GM12892 (cell line): ENCODE results near the gene LRRFIP1.
"Not testable (repeated sequence)": the region's sequence is repeated elsewhere in the genome, so short reads cannot be mapped to it uniquely, and the experiment has no call there.

ENCODE experiments used
- DNase-seq: peaks from one replicate; pipeline ENCODE4 v3.0.0; 2011; ENCODE audit not compliant: insufficient read length
- FAIRE-seq: peaks from 2 replicates; lab custom pipeline; 2011; peaks lifted over from hg19 to GRCh38; lab: Jason Lieb, UNC
- POLR2A ChIP-seq: IDR thresholded peaks from 2 replicates; pipeline ENCODE4 v1.6.1; 2011; ENCODE audit warnings: low read depth, low read length, control low read depth
- POLR2AphosphoS5 ChIP-seq: IDR thresholded peaks from 2 replicates; pipeline ENCODE4 v1.6.1; 2011; ENCODE audit warnings: low read depth, low read length, control low read depth
- TAF1 ChIP-seq: IDR thresholded peaks from 2 replicates; pipeline ENCODE4 v1.6.1; 2011; ENCODE audit warnings: low read depth, mild to moderate bottlenecking, control low read depth, low read length, borderline replicate concordance

LRRFIP1 gene

DNA sequence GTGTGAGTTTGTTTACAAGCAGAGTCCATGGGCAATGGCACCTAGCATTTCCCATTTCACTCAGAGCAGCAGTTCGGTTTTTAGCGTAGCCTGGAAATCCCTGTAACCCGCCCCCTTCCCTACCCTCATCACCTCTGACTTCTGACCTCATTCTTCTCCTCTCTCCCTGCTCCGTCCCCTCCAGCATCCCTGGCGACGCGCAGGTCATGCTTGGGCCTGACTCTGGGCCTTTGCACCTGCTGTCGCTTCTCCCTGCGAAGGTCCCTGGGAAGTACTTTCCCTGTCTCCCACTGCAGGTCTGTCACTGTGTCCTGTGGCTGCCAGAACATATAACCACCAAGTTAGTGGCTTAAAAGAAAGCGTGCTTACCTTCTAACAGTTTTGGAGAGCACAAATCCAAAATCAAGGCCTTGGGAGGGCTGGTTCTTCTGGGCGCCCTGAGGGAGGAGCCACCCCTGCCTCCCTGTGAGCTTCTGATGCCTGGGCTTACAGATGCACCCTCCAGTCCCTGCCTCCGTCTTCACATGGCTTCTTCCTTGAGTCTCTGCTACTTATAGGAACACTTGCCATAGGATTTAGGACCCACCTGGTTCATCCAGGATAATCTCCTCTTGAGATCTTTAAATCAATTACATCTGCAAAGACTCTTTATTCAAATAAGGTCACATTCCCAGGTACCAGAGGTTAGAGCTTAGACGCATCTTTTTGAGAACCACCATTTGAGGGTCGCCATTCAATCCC, 28.7 kb upstream of the LRRFIP1 start:
- TF ChIP-seq POLR2A (no peak), POLR2AphosphoS5 (no peak), TAF1 (no peak)
- FAIRE-seq (no peak), DNase-seq (no peak)

DNA sequence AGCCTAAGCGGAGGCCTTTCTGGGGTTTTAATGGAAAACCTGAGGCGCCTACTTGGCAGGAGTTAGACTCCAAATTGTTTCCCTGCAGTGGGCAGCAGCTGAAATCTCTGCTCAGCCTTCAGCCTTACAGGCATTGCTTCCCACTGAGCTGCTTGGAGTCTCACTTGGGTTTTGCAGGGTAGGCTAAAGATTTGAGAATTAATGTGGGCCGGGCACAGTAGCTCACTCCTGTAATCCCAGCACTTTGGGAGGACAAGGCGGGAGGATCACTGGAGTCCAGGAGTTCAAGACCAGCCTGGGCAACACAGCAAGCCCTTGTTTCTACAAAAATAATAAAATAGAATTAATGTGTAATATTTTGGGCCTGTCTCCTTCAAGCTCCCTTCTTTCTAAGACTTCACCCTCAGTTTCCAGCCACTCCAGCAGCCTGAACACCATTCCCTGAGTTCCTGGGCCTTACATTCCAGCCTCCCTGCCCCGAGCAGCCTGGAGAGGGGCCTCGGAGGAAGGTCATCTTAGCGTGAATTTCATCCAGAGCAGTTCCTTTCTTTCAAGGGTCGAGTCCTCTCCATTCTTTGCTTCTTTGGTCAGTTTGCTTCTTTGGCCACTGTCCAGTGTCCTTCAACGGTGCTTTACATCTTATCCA, 27.8 kb upstream of the LRRFIP1 start:
- DNase-seq: no peak
- peak; percentile 46 for FAIRE-seq
- TF ChIP-seq POLR2AphosphoS5 (no peak), POLR2A (no peak)

DNA sequence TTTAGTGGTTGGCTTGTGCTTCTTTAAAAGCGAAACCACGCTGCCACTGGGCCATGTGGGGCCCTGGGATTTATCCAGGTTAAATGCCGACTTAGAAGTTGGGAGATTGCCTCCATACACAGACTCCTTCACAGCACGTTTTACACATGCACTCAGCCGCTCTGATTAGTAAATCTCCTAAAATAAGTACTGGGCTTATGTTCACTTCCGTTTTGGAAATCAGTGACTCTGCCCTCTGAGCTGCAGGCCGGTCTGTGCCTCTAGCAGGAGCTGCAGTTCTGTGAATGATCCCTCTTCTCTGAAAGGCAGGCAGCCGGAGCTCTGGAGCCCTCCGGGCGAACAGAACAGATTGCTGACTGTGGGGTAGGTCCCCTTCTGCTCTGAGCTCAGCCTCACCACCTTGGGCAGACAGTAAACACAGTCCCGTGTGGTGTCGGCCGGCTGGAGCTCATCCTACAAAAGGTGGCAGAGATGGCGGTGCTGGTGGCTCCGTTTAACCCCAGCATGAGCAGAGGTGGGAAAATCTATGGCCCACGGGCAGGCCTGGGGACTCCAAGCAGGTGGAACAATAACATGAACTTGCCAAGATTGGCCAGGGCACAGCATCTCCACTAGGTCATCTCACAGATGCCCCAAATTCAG, 27.1 kb upstream of the LRRFIP1 start:
- FAIRE-seq: no peak
- DNase-seq: no peak
- TF ChIP-seq POLR2AphosphoS5 (no peak), POLR2A (no peak), TAF1 (no peak)

DNA sequence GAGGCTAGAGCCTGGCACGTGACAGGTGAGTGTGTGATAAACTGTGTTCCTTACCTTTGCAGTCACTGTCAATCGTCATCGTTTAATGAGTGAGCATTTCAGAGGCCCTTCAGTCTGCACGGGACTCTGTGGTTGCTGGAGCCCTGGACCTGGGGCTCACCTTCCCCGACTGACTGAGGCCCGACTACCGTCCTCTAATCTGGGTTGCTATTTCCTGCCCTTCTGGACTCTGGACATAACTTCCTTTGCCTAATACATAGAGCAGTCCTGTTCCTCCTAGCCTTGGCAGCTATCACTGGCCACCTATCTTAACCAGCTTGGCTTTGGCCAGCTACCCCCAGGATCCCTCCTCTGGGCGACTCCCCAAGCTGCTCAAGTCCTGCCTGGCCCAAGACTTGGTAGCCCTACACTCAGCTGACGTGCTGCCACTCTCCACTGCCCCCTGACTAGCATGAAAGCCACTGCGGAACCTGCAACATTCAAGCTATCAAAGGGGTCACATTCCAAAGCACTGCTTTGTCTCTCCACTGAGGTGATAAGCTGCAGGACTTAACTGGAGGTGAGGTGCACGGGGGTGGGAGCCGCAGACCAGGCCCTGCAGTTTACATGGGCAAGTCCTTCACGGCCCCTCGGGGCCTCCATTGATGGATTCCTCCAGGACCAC, 25.8 kb upstream of the LRRFIP1 start:
- TF ChIP-seq POLR2A (no peak), TAF1 (no peak), POLR2AphosphoS5 (no peak)
- FAIRE-seq (no peak), DNase-seq (no peak)

DNA sequence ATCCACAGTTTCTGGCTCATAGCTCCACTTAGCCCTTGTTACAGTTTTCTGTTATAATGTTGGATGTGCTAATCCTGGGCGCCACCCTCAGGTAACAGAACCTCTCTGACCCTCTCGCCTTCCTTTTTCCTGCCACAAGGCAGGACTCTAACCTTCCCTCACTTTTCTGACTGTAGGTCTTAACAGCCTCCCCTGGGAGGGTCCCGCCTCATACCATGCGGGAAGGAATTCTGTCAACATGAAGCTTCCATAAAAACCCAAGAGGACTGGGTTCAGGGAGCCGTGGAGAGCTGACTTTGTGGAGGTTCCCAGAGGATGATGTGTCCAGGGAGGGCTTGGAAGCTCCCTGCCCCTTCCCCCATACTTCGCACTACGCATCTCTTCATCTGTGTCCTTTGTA, 25.0 kb upstream of the LRRFIP1 start:
- no peak for FAIRE-seq
- TF ChIP-seq POLR2AphosphoS5 (no peak), TAF1 (no peak), POLR2A (no peak)

DNA sequence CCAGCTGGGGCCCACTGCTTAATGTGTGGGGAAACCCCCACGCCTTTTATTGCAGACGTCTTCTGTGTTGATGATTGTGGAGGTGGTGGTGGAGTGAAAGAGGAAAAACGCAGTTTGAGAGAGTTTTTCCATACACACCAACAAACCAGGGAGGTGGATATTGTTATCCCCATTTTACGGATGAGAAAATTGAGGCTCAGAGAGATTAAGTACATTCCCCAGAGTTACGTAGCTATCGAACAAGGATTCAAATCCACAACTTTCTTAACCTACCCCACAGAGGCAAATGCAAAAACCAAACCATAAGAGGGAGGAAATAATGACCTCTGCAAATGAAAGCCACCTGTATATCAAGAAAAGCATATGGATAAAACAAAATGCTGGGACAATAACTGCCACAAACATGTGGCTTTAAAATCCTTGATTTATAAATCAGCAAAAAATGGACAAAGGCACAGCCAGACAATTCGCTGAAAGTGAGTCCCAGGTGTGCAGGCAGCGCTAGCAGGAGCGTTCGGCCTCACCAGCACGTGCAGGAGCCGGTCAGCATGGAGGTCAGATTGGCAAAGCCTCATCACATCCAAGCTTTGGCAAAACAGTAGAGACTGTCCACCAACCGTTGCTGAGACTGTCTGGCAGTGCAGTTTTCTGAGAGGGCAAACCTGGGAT, 24.2 kb upstream of the LRRFIP1 start:
- no peak for TF ChIP-seq POLR2AphosphoS5
- TF ChIP-seq POLR2A: no peak
- no peak for TF ChIP-seq TAF1
- DNase-seq (no peak), FAIRE-seq (no peak)

More for the DNA sequence above, 25.0 kb upstream of the LRRFIP1 start:
- no peak for DNase-seq

DNA sequence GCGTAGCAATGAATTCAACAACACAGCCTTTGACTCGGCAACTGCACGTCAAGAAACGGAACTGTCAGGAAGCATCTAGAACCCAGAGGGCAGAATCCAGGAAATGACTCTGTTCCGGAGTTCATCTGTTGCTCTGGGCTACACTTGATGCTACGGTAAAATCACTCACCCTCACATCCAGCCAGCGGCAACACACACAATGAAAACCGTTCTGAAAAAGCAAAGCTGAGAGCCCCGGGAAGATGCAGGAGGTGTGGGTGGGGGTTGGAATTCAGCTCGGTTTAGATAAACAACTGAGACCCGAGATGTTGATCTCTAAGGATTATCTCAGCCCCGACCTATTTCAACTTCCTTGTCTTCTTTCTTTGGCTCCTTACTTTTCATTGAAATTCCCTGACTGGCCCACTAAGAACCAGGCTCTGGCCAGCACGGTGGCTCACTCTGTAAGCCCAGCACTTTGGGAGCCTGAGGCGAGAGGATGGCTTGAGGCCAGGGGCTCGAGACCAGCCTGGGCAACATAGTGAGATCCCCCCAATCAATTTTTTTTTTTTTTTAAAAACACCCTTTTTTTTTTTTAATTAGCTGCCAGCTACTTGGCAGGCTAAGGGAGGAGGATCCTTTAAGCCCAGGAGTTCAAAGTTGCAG, 23.5 kb upstream of the LRRFIP1 start:
- TF ChIP-seq TAF1 (no peak), POLR2AphosphoS5 (no peak), POLR2A (no peak)
- FAIRE-seq (peak; percentile 64), DNase-seq (peak; percentile 44)

DNA sequence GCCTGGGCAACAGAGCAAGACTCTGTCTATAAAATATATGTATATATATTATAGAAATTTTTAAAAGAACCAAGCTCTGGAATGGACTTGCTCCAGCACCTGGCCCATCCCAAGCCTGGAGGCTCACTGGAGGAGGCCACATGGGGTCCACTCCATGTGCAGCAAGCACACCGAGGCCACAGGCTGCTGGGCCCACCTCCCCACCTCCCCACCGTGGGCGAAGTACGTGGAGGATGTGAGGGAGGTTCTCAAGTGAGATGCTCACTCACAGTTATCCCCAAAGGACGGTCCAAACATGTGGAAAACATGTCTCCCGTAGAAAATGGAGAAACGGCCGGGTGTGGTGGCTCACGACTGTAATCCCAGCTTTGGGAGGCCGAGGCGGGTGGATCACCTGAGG, 23.0 kb upstream of the LRRFIP1 start:
- FAIRE-seq (no peak), DNase-seq (no peak)
- TF ChIP-seq TAF1 (no peak), POLR2AphosphoS5 (no peak), POLR2A (no peak)

DNA sequence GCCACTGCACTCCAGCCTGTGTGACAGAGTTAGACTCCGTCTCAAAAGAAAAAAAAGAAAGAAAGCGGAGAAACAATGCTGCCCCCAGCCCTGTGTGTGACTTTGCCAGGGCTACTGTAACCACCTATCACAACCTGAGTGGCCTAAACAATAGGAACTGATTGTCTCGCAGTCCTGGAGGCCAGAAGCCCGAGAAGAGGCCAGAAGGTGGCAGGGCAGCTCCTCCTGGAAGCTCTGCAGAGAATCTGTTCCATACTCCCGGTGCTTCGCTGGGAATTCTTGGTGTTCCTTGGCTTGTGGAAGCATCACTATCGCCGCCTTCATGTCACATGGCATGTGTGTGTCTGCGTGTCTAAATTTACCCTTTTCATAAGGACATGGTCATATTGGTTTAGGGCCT, 22.4 kb upstream of the LRRFIP1 start:
- FAIRE-seq (no peak), DNase-seq (no peak)
- TF ChIP-seq TAF1 (no peak), POLR2A (no peak), POLR2AphosphoS5 (no peak)

DNA sequence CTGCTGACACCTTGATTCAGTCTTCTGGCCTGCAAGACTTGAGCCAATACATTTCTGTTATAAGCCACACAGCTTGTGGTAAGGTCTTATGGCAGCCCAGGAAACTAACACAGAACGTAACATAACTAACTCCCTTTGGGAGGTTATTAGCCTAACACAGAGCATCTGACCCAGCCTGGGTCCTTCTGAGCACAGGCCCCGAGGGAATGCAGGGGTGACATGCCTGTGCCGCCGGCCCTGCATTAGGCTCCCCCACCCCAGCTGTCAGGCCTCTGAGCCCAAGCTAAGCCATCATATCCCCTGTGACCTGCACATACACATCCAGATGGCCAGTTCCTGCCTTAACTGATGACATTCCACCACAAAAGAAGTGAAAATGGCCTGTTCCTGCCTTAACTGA, 20.9 kb upstream of the LRRFIP1 start:
- FAIRE-seq, DNase-seq: not testable (repeated sequence)
